AG04449 (cell line): Measurements from ENCODE around the gene IQSEC3.

Experiments
- CTCF ChIA-PET: fragments of 350-600 bp; formaldehyde crosslinking; extraction: SDS; loops from one replicate; lab custom pipeline; 2021; ENCODE audit warnings: antibody characterized with exemption; lab: Yijun Ruan, JAX
- POLR2A ChIA-PET: fragments of 400-600, 350-600 bp; formaldehyde crosslinking; extraction: SDS; loops from one replicate; lab custom pipeline; 2020; ENCODE audit warnings: antibody characterized with exemption, inconsistent platforms; lab: Yijun Ruan, JAX
- DNase-seq: peaks from one replicate; pipeline ENCODE4 v3.0.0-alpha.2; 2010; ENCODE audit warnings: low read depth, low spot score
- H3K4me3 ChIP-seq: 2 replicates; pipeline ENCODE4 v1.5.1; 2011; ENCODE audit warnings: low read depth, mild to moderate bottlenecking, control low read depth, low read length
- TF ChIP-seq, protein P1 (sequence below): IDR thresholded peaks from one replicate; pipeline ENCODE4 v1.5.1; 2011; ENCODE audit warnings: mild to moderate bottlenecking, moderate library complexity, low read length, control low read depth, inconsistent platforms; ENCODE audit not compliant: insufficient read depth; ENCODE audit errors: missing control alignments

The IQSEC3 gene

DNA sequence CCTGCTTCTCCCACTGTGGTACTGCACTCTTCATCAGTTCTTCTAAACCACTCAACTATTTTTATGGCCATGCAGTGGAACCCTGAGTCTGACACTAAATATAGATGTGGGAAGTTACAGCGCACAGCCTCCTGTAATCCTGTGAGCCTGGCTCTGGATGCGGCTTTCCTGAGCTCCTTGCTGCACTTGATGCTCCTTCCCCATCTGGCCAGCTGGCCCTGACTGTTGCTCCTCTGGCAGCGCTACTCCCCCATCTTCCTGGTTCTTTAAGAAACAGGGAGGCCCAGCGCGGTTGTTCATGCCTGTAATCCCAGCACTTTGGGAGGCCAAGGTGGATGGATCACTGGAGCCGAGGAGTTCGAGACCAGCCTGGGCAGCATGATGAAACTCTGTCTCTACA is 24.6 kb downstream of the IQSEC3 start:
- POLR2A ChIA-PET: no interaction called here
- CTCF ChIA-PET: no interaction called here

DNA sequence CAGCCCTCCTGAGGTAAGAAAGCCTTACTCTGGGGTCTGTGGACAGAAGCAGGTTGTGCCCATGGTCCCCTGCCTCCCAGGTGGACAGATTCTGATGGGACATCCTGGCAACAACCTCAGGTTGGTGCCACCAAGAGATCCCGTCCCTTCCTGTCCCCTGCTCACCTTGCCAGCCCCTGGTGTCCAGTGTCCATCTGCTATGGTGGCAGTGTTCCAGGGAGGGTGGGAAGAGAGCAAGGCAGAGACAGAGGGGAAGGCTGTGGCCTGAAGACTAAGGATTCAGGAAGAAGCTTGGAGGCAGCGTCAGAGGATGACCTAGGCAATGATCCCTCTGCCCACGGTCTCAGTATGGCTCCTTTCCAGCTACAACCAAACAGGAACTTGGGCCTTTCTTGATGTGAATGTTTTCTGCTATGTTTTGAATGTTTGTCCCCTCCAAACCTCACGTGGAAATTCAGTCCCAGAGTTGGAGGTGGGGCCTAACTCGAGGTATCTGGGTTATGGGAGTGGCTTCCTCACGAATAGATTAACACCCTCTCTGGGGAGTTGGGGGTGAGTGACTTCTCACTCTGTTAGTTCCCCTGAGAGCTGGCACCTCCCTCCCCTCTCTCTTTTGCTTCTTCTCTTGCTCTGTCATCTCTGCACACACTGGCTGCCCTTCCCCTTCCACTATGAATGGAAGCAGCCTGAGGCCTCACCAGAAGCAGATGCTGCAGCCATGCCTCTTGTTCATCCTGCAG is 26.9 kb downstream of the IQSEC3 start:
- ChIA-PET POLR2A (no interaction called here), CTCF (no interaction called here)
- no peak for DNase-seq
- TF ChIP-seq, protein P1, sequence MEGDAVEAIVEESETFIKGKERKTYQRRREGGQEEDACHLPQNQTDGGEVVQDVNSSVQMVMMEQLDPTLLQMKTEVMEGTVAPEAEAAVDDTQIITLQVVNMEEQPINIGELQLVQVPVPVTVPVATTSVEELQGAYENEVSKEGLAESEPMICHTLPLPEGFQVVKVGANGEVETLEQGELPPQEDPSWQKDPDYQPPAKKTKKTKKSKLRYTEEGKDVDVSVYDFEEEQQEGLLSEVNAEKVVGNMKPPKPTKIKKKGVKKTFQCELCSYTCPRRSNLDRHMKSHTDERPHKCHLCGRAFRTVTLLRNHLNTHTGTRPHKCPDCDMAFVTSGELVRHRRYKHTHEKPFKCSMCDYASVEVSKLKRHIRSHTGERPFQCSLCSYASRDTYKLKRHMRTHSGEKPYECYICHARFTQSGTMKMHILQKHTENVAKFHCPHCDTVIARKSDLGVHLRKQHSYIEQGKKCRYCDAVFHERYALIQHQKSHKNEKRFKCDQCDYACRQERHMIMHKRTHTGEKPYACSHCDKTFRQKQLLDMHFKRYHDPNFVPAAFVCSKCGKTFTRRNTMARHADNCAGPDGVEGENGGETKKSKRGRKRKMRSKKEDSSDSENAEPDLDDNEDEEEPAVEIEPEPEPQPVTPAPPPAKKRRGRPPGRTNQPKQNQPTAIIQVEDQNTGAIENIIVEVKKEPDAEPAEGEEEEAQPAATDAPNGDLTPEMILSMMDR: no peak
- H3K4me3 ChIP-seq: no peak overlapping the region

More for the DNA sequence above, 24.6 kb downstream of the IQSEC3 start:
- H3K4me3 ChIP-seq: no peak overlapping the region
- TF ChIP-seq, protein P1: no peak
- no peak for DNase-seq

DNA sequence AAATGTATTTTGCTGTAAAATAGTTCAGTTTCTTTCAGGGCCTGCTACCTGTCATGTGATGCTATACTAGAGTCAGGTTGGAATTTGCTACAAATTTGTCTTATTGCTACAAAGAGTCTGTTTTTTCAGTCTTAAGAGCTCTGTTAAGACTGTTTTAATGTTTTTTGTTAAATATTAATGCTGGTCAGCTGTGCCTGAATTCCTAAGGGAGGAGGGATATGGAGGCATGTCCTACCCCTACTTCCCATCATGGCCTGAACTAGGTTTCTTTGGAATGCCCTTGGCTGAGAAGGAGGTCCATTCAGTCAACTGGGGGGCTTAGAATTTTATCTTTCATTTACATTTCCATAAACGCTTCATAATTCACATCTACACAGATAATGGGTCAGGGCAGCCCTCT is 30.0 kb downstream of the IQSEC3 start:
- ChIA-PET POLR2A (no interaction called here), CTCF (no interaction called here)
- H3K4me3 ChIP-seq: no peak overlapping the region

GRCh38 chr12:98924-99352 is 32.4 kb downstream of the IQSEC3 start:
- TF ChIP-seq, protein P1: no peak
- POLR2A ChIA-PET: no interaction called here
- CTCF ChIA-PET: interaction anchor here (1.6 kb wide), 1 partner anchor 54 kb away, joined by 3 read pairs; no protein-coding TSS in a partner anchor
- H3K4me3 ChIP-seq: no peak overlapping the region
- no peak for DNase-seq

More for the DNA sequence above, 30.0 kb downstream of the IQSEC3 start:
- no peak for DNase-seq
- TF ChIP-seq, protein P1: no peak

DNA sequence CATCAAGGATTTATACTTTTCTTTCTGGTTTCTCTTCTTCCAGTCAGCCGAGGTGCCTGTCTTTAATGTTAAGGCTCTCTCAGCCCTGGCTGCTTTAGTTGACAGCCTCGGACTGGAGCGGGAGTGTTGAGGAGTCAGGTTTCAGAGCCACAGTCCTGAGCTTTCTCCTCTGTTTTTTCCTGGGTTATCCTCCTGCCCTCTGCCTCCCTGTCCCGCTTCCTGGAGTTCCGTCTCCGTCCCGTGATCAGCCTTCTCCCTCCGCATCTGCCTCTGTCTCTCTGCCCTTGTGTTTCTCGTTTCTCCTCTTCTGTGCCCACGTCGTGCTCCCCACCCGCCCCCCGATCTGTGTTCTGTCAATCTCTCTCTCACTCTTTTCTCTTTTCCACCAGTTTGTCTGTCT is 33.0 kb downstream of the IQSEC3 start:
- TF ChIP-seq, protein P1: no peak
- ChIA-PET CTCF (no interaction called here), POLR2A (no interaction called here)
- peak overlapping the region; percentile 8; the same call in 1 of the 2 replicates for H3K4me3 ChIP-seq
- no peak for DNase-seq

DNA sequence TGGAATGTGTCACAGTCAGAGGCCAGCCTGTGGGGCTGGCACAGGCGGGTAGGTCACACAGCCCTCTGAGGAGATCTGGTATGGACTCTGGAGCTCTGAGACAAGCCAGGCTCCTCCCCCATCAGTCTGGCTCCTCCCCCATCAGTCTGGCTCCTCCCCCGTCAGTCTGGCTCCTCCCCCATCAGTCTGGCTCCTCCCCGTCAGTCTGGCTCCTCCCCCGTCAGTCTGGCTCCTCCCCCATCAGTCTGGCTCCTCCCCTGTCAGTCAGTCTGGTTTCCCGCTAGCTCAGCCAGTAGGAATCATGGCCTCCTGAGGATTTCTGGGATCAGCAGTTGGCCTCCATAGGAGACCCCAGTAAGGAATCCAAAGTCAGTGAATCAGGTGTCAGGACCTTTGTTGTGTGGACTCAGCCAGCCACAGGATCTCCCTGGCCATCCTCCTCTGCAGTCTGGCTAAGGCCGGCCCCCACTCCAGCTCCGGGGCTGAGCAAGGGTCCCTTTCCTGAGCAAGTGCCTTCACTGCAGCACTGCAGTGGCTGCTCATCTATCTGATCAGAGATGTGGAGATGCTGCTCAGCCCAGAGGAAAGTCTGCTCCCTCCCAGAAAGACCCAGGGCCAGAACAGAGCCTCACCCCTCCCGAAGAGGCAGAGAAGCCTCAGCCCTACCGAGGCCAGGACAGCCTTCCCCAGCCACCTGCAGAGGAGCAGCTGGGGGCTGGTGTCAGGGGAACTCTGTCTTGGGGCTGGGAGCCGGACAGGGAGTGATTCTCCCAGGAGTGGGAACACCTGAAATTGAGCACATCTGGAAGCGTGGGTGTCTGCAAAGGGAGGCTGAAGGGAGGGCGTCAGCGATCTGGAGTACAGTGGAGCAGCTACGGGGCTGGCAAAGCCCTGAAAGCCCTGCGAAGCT is 35.7 kb downstream of the IQSEC3 start:
- TF ChIP-seq, protein P1: no peak
- ChIA-PET CTCF (no interaction called here), POLR2A (no interaction called here)
- H3K4me3 ChIP-seq: no peak overlapping the region
- DNase-seq: no peak
